Measurements from ENCODE around the gene TMEM72. TPM values are rescaled to one million over a fixed set of nuclear protein-coding genes. Genes with fewer than 3 reads are reported as not detected.

Gene TMEM72
- total RNA-seq, 1 experiment from 2014 or later = not detected

GRCh38 chr10:44928462-44928861 lies 17.3 kb downstream of the TMEM72 start:
- H3K79me2 ChIP-seq (ENCODE audit: insufficient read depth, low read length) = no peaks in the 10 kb centered on the region
- no peaks in the 10 kb centered on the region; a peak in 2 of 5 replicates for H3K9me3 Mint-ChIP-seq
- H3K18ac ChIP-seq (ENCODE audit: insufficient read length, low read depth, low read length) = no peak overlapping the region
- no peak overlapping the region for H2BK12ac ChIP-seq (ENCODE audit: insufficient read length, low read depth, low read length)
- H2BK5ac ChIP-seq (ENCODE audit: insufficient read length, low read length) = no peak overlapping the region
- no peaks in the 10 kb centered on the region for H3K36me3 Mint-ChIP-seq (ENCODE audit: insufficient read depth in 1 of 3, low read depth in 3 of 3)
- H3K4me1 Mint-ChIP-seq = peaks cover 5 to 6% of the 10 kb centered on the region in 2 experiments
- H3K23me2 ChIP-seq (ENCODE audit: insufficient read length, low read depth, low read length, poor library complexity, severe bottlenecking) = no peaks in the 10 kb centered on the region
- TF ChIP-seq, protein P1, sequence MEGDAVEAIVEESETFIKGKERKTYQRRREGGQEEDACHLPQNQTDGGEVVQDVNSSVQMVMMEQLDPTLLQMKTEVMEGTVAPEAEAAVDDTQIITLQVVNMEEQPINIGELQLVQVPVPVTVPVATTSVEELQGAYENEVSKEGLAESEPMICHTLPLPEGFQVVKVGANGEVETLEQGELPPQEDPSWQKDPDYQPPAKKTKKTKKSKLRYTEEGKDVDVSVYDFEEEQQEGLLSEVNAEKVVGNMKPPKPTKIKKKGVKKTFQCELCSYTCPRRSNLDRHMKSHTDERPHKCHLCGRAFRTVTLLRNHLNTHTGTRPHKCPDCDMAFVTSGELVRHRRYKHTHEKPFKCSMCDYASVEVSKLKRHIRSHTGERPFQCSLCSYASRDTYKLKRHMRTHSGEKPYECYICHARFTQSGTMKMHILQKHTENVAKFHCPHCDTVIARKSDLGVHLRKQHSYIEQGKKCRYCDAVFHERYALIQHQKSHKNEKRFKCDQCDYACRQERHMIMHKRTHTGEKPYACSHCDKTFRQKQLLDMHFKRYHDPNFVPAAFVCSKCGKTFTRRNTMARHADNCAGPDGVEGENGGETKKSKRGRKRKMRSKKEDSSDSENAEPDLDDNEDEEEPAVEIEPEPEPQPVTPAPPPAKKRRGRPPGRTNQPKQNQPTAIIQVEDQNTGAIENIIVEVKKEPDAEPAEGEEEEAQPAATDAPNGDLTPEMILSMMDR (conservative IDR thresholded peaks at IDR 0.05) = no peak
- H3K4me2 ChIP-seq (ENCODE audit: insufficient read depth, insufficient read length, low read length) = no peak overlapping the region
- no peak overlapping the region for H4K5ac ChIP-seq (ENCODE audit: insufficient read length, low read depth, low read length)
- no peak overlapping the region for H2AK5ac ChIP-seq (ENCODE audit: insufficient read length, low read length)
- no peak overlapping the region for H3K4ac ChIP-seq (ENCODE audit: low read depth, low read length)
- no peak overlapping the region for H3K9ac ChIP-seq (ENCODE audit: extremely low read depth, insufficient read length, low read length)
- no peaks in the 10 kb centered on the region for H3K27me3 ChIP-seq (ENCODE audit: insufficient read depth, low read length)
- no peak overlapping the region for H4K8ac ChIP-seq (replicated peaks; ENCODE audit: insufficient read length, low read depth, low read length)
- H3K56ac ChIP-seq (ENCODE audit: insufficient read length, low read depth, low read length) = no peak overlapping the region
- no peak overlapping the region; a peak in 1 of 7 replicates for H3K27ac Mint-ChIP-seq
- H3K79me1 ChIP-seq (ENCODE audit: insufficient read depth, low read depth, low read length, poor library complexity, severe bottlenecking) = no peaks in the 10 kb centered on the region
- no peak overlapping the region for H4K91ac ChIP-seq (ENCODE audit: insufficient read length, low read depth, low read length)
- H2BK15ac ChIP-seq (ENCODE audit: low read depth, low read length) = no peak overlapping the region
- no peak overlapping the region for H2BK120ac ChIP-seq (ENCODE audit: low read depth, low read length, poor library complexity, severe bottlenecking)
- no peaks in the 10 kb centered on the region for H3K9me3 ChIP-seq (ENCODE audit: control insufficient read depth, low read depth, low read length)
- no peak overlapping the region for H2BK20ac ChIP-seq (ENCODE audit: low read depth, low read length, poor library complexity, severe bottlenecking)
- H4K20me1 ChIP-seq (ENCODE audit: control insufficient read depth, insufficient read depth, insufficient read length) = no peaks in the 10 kb centered on the region
- no peak for DNase-seq
- peaks cover 20% of the 10 kb centered on the region for H3K27me3 Mint-ChIP-seq (ENCODE audit: low read depth)
- no peaks in the 10 kb centered on the region; the same call in 1 of the 2 replicates for H3K4me1 ChIP-seq (ENCODE audit: insufficient read depth, low read length)
- H2AFZ ChIP-seq (ENCODE audit: low read length) = no peak overlapping the region
- no peak overlapping the region; a peak in 1 of 5 replicates for H3K4me3 Mint-ChIP-seq
- no peak overlapping the region for H3K23ac ChIP-seq (ENCODE audit: insufficient read length, low read depth, low read length)
- no peak overlapping the region for H3K14ac ChIP-seq (ENCODE audit: insufficient read depth, low read length)
- H3T11ph ChIP-seq (ENCODE audit: low read length) = no peak overlapping the region
- H3K27ac ChIP-seq (ENCODE audit: insufficient read length, low read depth, low read length) = no peak overlapping the region

All from H9 (cell line).